Caco-2 (cell line): ENCODE results near the gene CMSS1. TPM values are rescaled to one million over a fixed set of nuclear protein-coding genes. Genes with fewer than 3 reads are reported as not detected.

Experiments used
- BruUV-seq: library from RNA; stranded (reverse); fragments of 400-500 nt; replicated peaks from 2 replicates; lab custom pipeline; 2021; lab: Mats Ljungman, UMichigan
- CTCF ChIA-PET: fragments of 300-600 bp; sonication (Branson Sonifier 250); formaldehyde crosslinking; loops from one replicate; lab custom pipeline; 2022; ENCODE audit warnings: antibody characterized with exemption; lab: Charles Lee
- POLR2A ChIA-PET: fragments of 300-600 bp; sonication (Branson Sonifier 250); formaldehyde crosslinking; loops from one replicate; lab custom pipeline; 2022; ENCODE audit warnings: antibody characterized with exemption; lab: Charles Lee
- DNase-seq, 2 experiments: peaks; one replicate each; pipeline versions ENCODE4 v3.0.0 to v3.0.0-alpha.2; 2020 to 2022
- H3K27me3 ChIP-seq: replicated peaks from 2 replicates; pipeline ENCODE4 v1.6.0; 2011; ENCODE audit warnings: low read length; ENCODE audit not compliant: control insufficient read depth, insufficient read depth
- H3K36me3 ChIP-seq: 2 replicates; pipeline ENCODE4 v1.5.1; 2011; ENCODE audit warnings: low read length; ENCODE audit not compliant: control insufficient read depth, insufficient read depth
- H3K4me1 ChIP-seq: fragments of 250-450 bp; sonication (Bioruptor Pico); 2 replicates; pipeline ENCODE4 v1.5.1; 2020; ENCODE audit warnings: mild to moderate bottlenecking
- H3K4me3 ChIP-seq: 2 replicates; pipeline ENCODE4 v1.5.1; 2011; ENCODE audit warnings: low read depth, mild to moderate bottlenecking, control low read depth, low read length
- H3K9me3 ChIP-seq: fragments of 250-450 bp; sonication (Bioruptor Pico); 2 replicates; pipeline ENCODE4 v1.5.1; 2020; ENCODE audit warnings: mild to moderate bottlenecking, moderate library complexity
- H3K27ac Mint-ChIP-seq: one replicate; pipeline ENCODE4 v1.8.0; 2022; ENCODE audit warnings: mixed read lengths; ENCODE audit not compliant: unreplicated experiment
- H3K27me3 Mint-ChIP-seq: one replicate; pipeline ENCODE4 v1.8.0; 2022; ENCODE audit warnings: mixed read lengths; ENCODE audit not compliant: insufficient read depth, unreplicated experiment
- H3K36me3 Mint-ChIP-seq: one replicate; pipeline ENCODE4 v1.8.0; 2022; ENCODE audit warnings: mild to moderate bottlenecking, mixed read lengths; ENCODE audit not compliant: insufficient read depth, unreplicated experiment
- H3K4me1 Mint-ChIP-seq: one replicate; pipeline ENCODE4 v1.8.0; 2022; ENCODE audit warnings: low read depth, mixed read lengths; ENCODE audit not compliant: unreplicated experiment
- H3K4me3 Mint-ChIP-seq: one replicate; pipeline ENCODE4 v1.8.0; 2022; ENCODE audit warnings: mild to moderate bottlenecking, moderate library complexity, mixed read lengths; ENCODE audit not compliant: unreplicated experiment
- H3K9me3 Mint-ChIP-seq: one replicate; pipeline ENCODE4 v1.8.0; 2022; ENCODE audit warnings: mixed read lengths; ENCODE audit not compliant: unreplicated experiment
- CTCF ChIP-seq, 2 experiments: fragments of 200-600 bp in 1 of 2; IDR thresholded peaks; 1 replicate in 1 of 2; 2 replicates in 1 of 2; pipeline versions ENCODE4 v1.5.1 to v1.8.0; 2011 to 2022; ENCODE audit warnings: antibody characterized with exemption in 1 of 2, control low read depth in 1 of 2, inconsistent platforms in 1 of 2, low read depth in 1 of 2, low read length in 1 of 2, mild to moderate bottlenecking in 1 of 2, moderate library complexity in 1 of 2; ENCODE audit not compliant: insufficient read depth in 1 of 2, severe bottlenecking in 1 of 2, unreplicated experiment in 1 of 2
- intact Hi-C: fragments of 100-400 bp; cut with micrococcal nuclease; formaldehyde crosslinking; loops from one replicate; pipeline ENCODE4 v1.10.0; 2022; ENCODE audit not compliant: unreplicated experiment
- total RNA-seq: library from RNA; stranded (reverse); gene quantifications from 2 replicates; pipeline ENCODE4 v1.2.3, GENCODE V29; 2022

CMSS1 gene
- total RNA-seq, 1 experiment from 2014 or later, result 54.4 TPM

GRCh38 chr3:99955773-99956562 lies 138.3 kb downstream of the CMSS1 start:
- TF ChIP-seq CTCF (IDR thresholded peaks at IDR 0.05; ENCODE audit: insufficient read depth in 1 of 2, low read depth in 1 of 2, low read length in 1 of 2, severe bottlenecking in 1 of 2, unreplicated experiment in 1 of 2), result no peak
- intact Hi-C loops, result no loop called here
- Mint-ChIP-seq H3K4me1 (peaks cover 19% of the 10 kb centered on the region), H3K9me3 (no peaks in the 10 kb centered on the region), H3K4me3 (no peak overlapping the region), H3K27me3 (no peaks in the 10 kb centered on the region), H3K36me3 (no peaks in the 10 kb centered on the region), H3K27ac (no peak overlapping the region)
- ChIA-PET POLR2A (no interaction called here), CTCF (no interaction called here)
- no peak overlapping the region for H3K4me3 ChIP-seq
- H3K4me1 ChIP-seq, result peaks cover 22% of the 10 kb centered on the region; the same call in 1 of the 2 replicates
- no peaks in the 10 kb centered on the region for H3K9me3 ChIP-seq
- BruUV-seq, result no TSS peak
- no peak for DNase-seq
- no peaks in the 10 kb centered on the region for H3K27me3 ChIP-seq
- no peaks in the 10 kb centered on the region for H3K36me3 ChIP-seq

GRCh38 chr3:99957151-99957796 lies 139.6 kb downstream of the CMSS1 start:
- peaks cover 20% of the 10 kb centered on the region for H3K4me1 Mint-ChIP-seq
- BruUV-seq, result no TSS peak
- intact Hi-C loops, result no loop called here

More at GRCh38 chr3:99957151-99957796, 139.6 kb downstream of the CMSS1 start:
- no peaks in the 10 kb centered on the region for H3K36me3 Mint-ChIP-seq
- Histone ChIP-seq H3K27me3 (no peaks in the 10 kb centered on the region), H3K9me3 (no peaks in the 10 kb centered on the region), H3K36me3 (no peaks in the 10 kb centered on the region), H3K4me3 (no peak overlapping the region), H3K4me1 (peaks cover 22% of the 10 kb centered on the region; the same call in 1 of the 2 replicates)
- ChIA-PET POLR2A (no interaction called here), CTCF (no interaction called here)
- TF ChIP-seq CTCF (IDR thresholded peaks at IDR 0.05; ENCODE audit: insufficient read depth in 1 of 2, low read depth in 1 of 2, low read length in 1 of 2, severe bottlenecking in 1 of 2, unreplicated experiment in 1 of 2), result no peak
- no peak overlapping the region for H3K4me3 Mint-ChIP-seq
- H3K27ac Mint-ChIP-seq, result no peak overlapping the region
- DNase-seq, result no peak
- H3K9me3 Mint-ChIP-seq, result no peaks in the 10 kb centered on the region
- H3K27me3 Mint-ChIP-seq, result no peaks in the 10 kb centered on the region
